Heart left ventricle (tissue), 16 donors: ENCODE results near the gene DPYSL4. TPM values are rescaled to one million over a fixed set of nuclear protein-coding genes. Genes with fewer than 3 reads are reported as not detected.

Source experiments
- ATAC-seq, 4 donors: fragments of 200-7000 bp; cut with Tn5 transposase; one replicate each; pipeline ENCODE4 v1.9.1; 2020 to 2022; ENCODE audit warnings: moderate library complexity in 4 of 4, mild to moderate bottlenecking in 3 of 4, moderate number of reproducible peaks in 1 of 4
- DNase-seq, 5 donors: peaks; one replicate each; pipeline ENCODE4 v3.0.0-alpha.2; 2020
- H3K27ac ChIP-seq, 12 donors: fragments of 200-600 bp; sonication (generic) in 4 of 12; one replicate each; pipeline versions ENCODE4 v1.5.0 to v1.8.0; 2016 to 2022; ENCODE audit warnings: mild to moderate bottlenecking in 2 of 12
- H3K27me3 ChIP-seq, 9 donors: fragments of 200-600 bp; sonication (generic) in 2 of 9; one replicate each; pipeline versions ENCODE4 v1.5.1 to v1.8.0; 2016 to 2022; ENCODE audit warnings: mild to moderate bottlenecking in 3 of 9
- H3K36me3 ChIP-seq, 9 donors: fragments of 200-600 bp; sonication (generic) in 2 of 9; one replicate each; pipeline versions ENCODE4 v1.5.0 to v1.8.0; 2018 to 2022; ENCODE audit warnings: mild to moderate bottlenecking in 2 of 9
- H3K4me1 ChIP-seq, 12 donors: fragments of 200-600 bp; sonication (generic) in 4 of 12; one replicate each; pipeline versions ENCODE4 v1.5.0 to v1.8.0; 2016 to 2022; ENCODE audit warnings: mild to moderate bottlenecking in 3 of 12
- H3K4me3 ChIP-seq, 12 donors: fragments of 200-600 bp; sonication (generic) in 4 of 12; one replicate each; pipeline versions ENCODE4 v1.5.0 to v1.8.0; 2017 to 2022; ENCODE audit warnings: mild to moderate bottlenecking in 9 of 12, moderate library complexity in 4 of 12
- H3K9me3 ChIP-seq, 12 donors: fragments of 200-600 bp; sonication (generic) in 4 of 12; one replicate each; pipeline versions ENCODE4 v1.5.0 to v1.8.0; 2016 to 2022; ENCODE audit warnings: mild to moderate bottlenecking in 1 of 12
- CTCF ChIP-seq, 12 donors: fragments of 200-600 bp; sonication (generic) in 4 of 12; IDR thresholded peaks; one replicate each; pipeline versions ENCODE4 v1.5.0 to v1.8.0; 2018 to 2022; ENCODE audit warnings: antibody characterized with exemption in 12 of 12, mild to moderate bottlenecking in 5 of 12
- POLR2A ChIP-seq, 2 donors: fragments of 450-650 bp; IDR thresholded peaks; one replicate each; pipeline ENCODE4 v1.6.1; 2017; ENCODE audit warnings: antibody characterized with exemption in 2 of 2, mild to moderate bottlenecking in 2 of 2, moderate library complexity in 2 of 2
- WGBS, 4 donors: extraction: QIAGEN DNeasy Blood & Tissue Kit in 2 of 4; methylation state at CpG; one replicate each; pipeline versions ENCODE4 v1.1.5 to v1.1.7; 2013 to 2018; 5-methylcytosine and 5-hydroxymethylcytosine counted together
- intact Hi-C, 10 donors: fragments of 100-400 bp; cut with DNase I; formaldehyde crosslinking; loops; one replicate each; pipeline versions ENCODE4 v1.11.1 to v1.14.2; 2022
- long read RNA-seq, 3 donors: library from polyadenylated mRNA; unstranded; transcript quantifications; one replicate each; pipeline ENCODE4 v2.0.0, GENCODE V29; 2020 to 2021
- polyA plus RNA-seq, 2 donors: library from polyadenylated mRNA; stranded (reverse); fragments of 200-250 nt; gene quantifications; one replicate each; pipeline ENCODE4 v1.2.3, GENCODE V29; 2013
- total RNA-seq, 9 donors: library from RNA; depleted of rRNA in 2 of 9; stranded (reverse); fragments of >200 nt in 2 of 9; fragmentation: NEBNext Ultra II Directional in 3 of 9; extraction: Animal tissue kit (Norgen Biotek cat#: 25700) in 3 of 9; gene quantifications; one replicate each; pipeline versions ENCODE4 v1.1.0 to v1.2.4, GENCODE V29; 2016 to 2023
- donor health status: ischemic (EF 13 %, LVEDD 7.1; RV severe dilation, severe dysfunction).
- donor health status: healthy with polysubstance abuse.
- donor health status: DM: no; HTN: yes; CAD: no.
- donor health status: DM: no; HTN: no; CAD: no.
- donor health status: ischemic (EF 25% LVEDD 6.9; RV normal size, moderate dysfunction).
- donor health status: ischemic (EF 25% LVEDD 5.7; RV mildly dilated, moderate dysfunction).
- donor health status: healthy.
- donor health status: DM: yes; HTN: yes; CAD: no.
- donor health status: ischemic (EF 35%, LVEDD 5.7; RV mildly dilated, moderate dysfunction).
- donor health status: nonischemic (EF 11% LVEDD 7.7; RV severe dilation, severe dysfunction).
- donor health status: DM: yes; HTN: yes; CAD: no.
- donor health status: PGD.
- donor health status: ischemic (EF 29% LVEDD 5.4; RV normal size, mild dysfunction).
- donor health status: nonischemic (EF 23%, LVEDD 6.1; RV moderate dilation, normal function).

Gene DPYSL4
- total RNA-seq, result 100 to 1,000 TPM in 1 of 9 donors, 10 to 100 TPM in 8; 13.2 to 127 (median 45.9) TPM
- 10 to 100 TPM in 1 of 2 donors, 1 to 10 TPM in 1; 4.0 to 33.1 TPM for polyA plus RNA-seq
- long read RNA-seq, donor 1, transcript DPYSL4-203 (2 exons, 444 nt), result minor isoform, 8 of 137 reads
- long read RNA-seq, donor 1, transcript DPYSL4-201 (14 exons, 2,729 nt), result major isoform, 33 of 137 reads
- long read RNA-seq, donor 1, partial matches to known transcripts, result 72 of 137 reads
- long read RNA-seq, donor 1, other reads (novel, unspliced or antisense), result 24 of 137 reads
- long read RNA-seq, donor 2, transcript DPYSL4-201 (14 exons, 2,729 nt), result major isoform, 38 of 67 reads
- long read RNA-seq, donor 2, partial matches to known transcripts, result 25 of 67 reads
- long read RNA-seq, donor 2, other reads (novel, unspliced or antisense), result 4 of 67 reads
- long read RNA-seq, donor 3, partial matches to known transcripts, result 8 of 17 reads
- long read RNA-seq, donor 3, other reads (novel, unspliced or antisense), result 6 of 17 reads

GRCh38 chr10:132186488-132187429 lies at the start of gene DPYSL4:
DPYSL4 (plus strand) TSS chr10:132186948; CDS start chr10:132187064, 116 bp downstream.
- DNase-seq (peak in 2 of 5 donors; percentile 40 to 60), ATAC-seq (peak; percentile 28 to 69 (median 44))
- WGBS, 4 donors, result 0 to 2% (median 1%) methylated on average over 15 to 109 of the region's 109 CpGs
- TF ChIP-seq POLR2A (IDR thresholded peaks at IDR 0.05) (no peak), CTCF (IDR thresholded peaks at IDR 0.05) (peak in 1 of 12 donors; percentile 10)
- Histone ChIP-seq H3K9me3 (no peaks in the 10 kb centered on the region), H3K36me3 (no peaks in the 10 kb centered on the region), H3K27me3 (peaks cover 0 to 45% (median 22%) of the 10 kb centered on the region in 9 donors), H3K4me1 (peaks cover 6 to 33% (median 19%) of the 10 kb centered on the region in 12 donors), H3K4me3 (peak within 1 kb of the TSS; percentile 45 to 69 (median 56)), H3K27ac (peak within 1 kb of the TSS in 4 of 12 donors; percentile 27 to 69 (median 48))
- intact Hi-C loops, result no loop called here

GRCh38 chr10:132137111-132138072 lies 49.4 kb upstream of the DPYSL4 start:
- Histone ChIP-seq H3K4me3 (no peak overlapping the region), H3K27me3 (peaks cover 0 to 7% (median 0%) of the 10 kb centered on the region in 9 donors), H3K4me1 (peaks cover 0 to 3% (median 0%) of the 10 kb centered on the region in 12 donors), H3K9me3 (no peaks in the 10 kb centered on the region), H3K27ac (no peak overlapping the region), H3K36me3 (no peaks in the 10 kb centered on the region)
- DNase-seq (peak in 3 of 5 donors; percentile 14 to 51 (median 16)), ATAC-seq (no peak)
- 91 to 93% (median 92%) methylated on average over 15 to 40 of the region's 40 CpGs for WGBS, 4 donors
- intact Hi-C loops, result loop anchor here in 2 of 10 donors (10.0 kb wide), 1 partner anchor 93 kb away; no protein-coding TSS in a partner anchor
- no peak for TF ChIP-seq POLR2A (IDR thresholded peaks at IDR 0.05)
- no peak for TF ChIP-seq CTCF (IDR thresholded peaks at IDR 0.05)

- Histone ChIP-seq H3K9me3 (no peaks in the 10 kb centered on the region), H3K4me1 (peaks cover 0 to 11% (median 0%) of the 10 kb centered on the region in 12 donors), H3K4me3 (no peak overlapping the region), H3K27me3 (peaks cover 0 to 12% (median 0%) of the 10 kb centered on the region in 9 donors), H3K36me3 (no peaks in the 10 kb centered on the region), H3K27ac (no peak overlapping the region)
- intact Hi-C loops, result loop anchor here in 2 of 10 donors (10.0 kb wide), 1 partner anchor 93 kb away; no protein-coding TSS in a partner anchor
- peak in 2 of 5 donors; percentile 17 to 39 for DNase-seq
- whole genome bisulfite sequencing, 4 donors, result 93 to 95% (median 95%) methylated on average over 40 of the region's 40 CpGs
- ATAC-seq, result no peak
- TF ChIP-seq CTCF (IDR thresholded peaks at IDR 0.05) (no peak), POLR2A (IDR thresholded peaks at IDR 0.05) (no peak)
Observed at GRCh38 chr10:132138133-132138532, 48.6 kb upstream of the DPYSL4 start.
